PC-9 (cell line): ENCODE results near the gene CEP89. TPM values are rescaled to one million over a fixed set of nuclear protein-coding genes. Genes with fewer than 3 reads are reported as not detected.

Experiments
- BruUV-seq: library from RNA; stranded (reverse); fragments of 400-500 nt; replicated peaks from 2 replicates; lab custom pipeline; 2021; lab: Mats Ljungman, UMichigan
- CTCF ChIA-PET: fragments of 300-600 bp; sonication (Branson Sonifier 250); formaldehyde crosslinking; loops from one replicate; lab custom pipeline; 2022; ENCODE audit warnings: antibody characterized with exemption; lab: Charles Lee
- POLR2A ChIA-PET: fragments of 300-600 bp; sonication (Branson Sonifier 250); formaldehyde crosslinking; loops from one replicate; lab custom pipeline; 2022; ENCODE audit warnings: antibody characterized with exemption; ENCODE audit not compliant: unreplicated experiment; lab: Charles Lee
- DNase-seq, 2 experiments: peaks; one replicate each; pipeline versions ENCODE4 v3.0.0 to v3.0.0-alpha.2; 2015 to 2022; ENCODE audit warnings: mixed read lengths in 1 of 2
- H2AFZ ChIP-seq: fragments of 200-600 bp; sonication (generic); 2 replicates; pipeline ENCODE4 v1.8.1; 2017; ENCODE audit warnings: antibody characterized with exemption
- H3F3A ChIP-seq: fragments of 200-600 bp; sonication (generic); 2 replicates; pipeline ENCODE4 v1.8.1; 2017; ENCODE audit warnings: antibody characterized with exemption, mild to moderate bottlenecking, low read depth; ENCODE audit not compliant: insufficient read depth
- H3K27ac ChIP-seq: fragments of 200-600 bp; sonication (generic); 2 replicates; pipeline ENCODE4 v1.6.1; 2016; ENCODE audit warnings: mixed run types
- H3K27me3 ChIP-seq: fragments of 200-600 bp; sonication (generic); 2 replicates; pipeline ENCODE4 v1.6.1; 2016; ENCODE audit warnings: low read depth, mixed run types; ENCODE audit not compliant: insufficient read depth
- H3K36me3 ChIP-seq: fragments of 200-600 bp; sonication (generic); 2 replicates; pipeline ENCODE4 v1.6.1; 2016; ENCODE audit warnings: low read depth, mixed run types
- H3K4me1 ChIP-seq: fragments of 200-600 bp; sonication (generic); replicated peaks from 2 replicates; pipeline ENCODE4 v1.6.1; 2016; ENCODE audit warnings: mixed run types; ENCODE audit not compliant: insufficient read depth
- H3K4me2 ChIP-seq: fragments of 200-600 bp; sonication (generic); 2 replicates; pipeline ENCODE4 v1.6.1; 2017; ENCODE audit warnings: mixed run types
- H3K4me3 ChIP-seq: fragments of 200-600 bp; sonication (generic); 2 replicates; pipeline ENCODE4 v1.6.1; 2016; ENCODE audit warnings: mixed run types
- H3K79me2 ChIP-seq: fragments of 200-600 bp; sonication (generic); 2 replicates; pipeline ENCODE4 v1.6.1; 2017; ENCODE audit warnings: low read depth, mixed run types
- H3K9me2 ChIP-seq: fragments of 200-600 bp; sonication (generic); 2 replicates; pipeline ENCODE4 v1.8.1; 2017; ENCODE audit warnings: mild to moderate bottlenecking; ENCODE audit not compliant: insufficient read depth
- H3K9me3 ChIP-seq: fragments of 200-600 bp; sonication (generic); 2 replicates; pipeline ENCODE4 v1.8.1; 2016; ENCODE audit warnings: low read depth; ENCODE audit not compliant: insufficient read depth
- H4K20me1 ChIP-seq: fragments of 200-600 bp; sonication (generic); 2 replicates; pipeline ENCODE4 v1.8.1; 2017; ENCODE audit not compliant: insufficient read depth
- CTCF ChIP-seq: fragments of 200-600 bp; sonication (generic); conservative IDR thresholded peaks from 2 replicates; pipeline ENCODE4 v1.6.1; 2017; ENCODE audit warnings: mixed run types, antibody characterized with exemption, mild to moderate bottlenecking, moderate library complexity
- EZH2 ChIP-seq: fragments of 200-600 bp; sonication (generic); IDR thresholded peaks from 2 replicates; pipeline ENCODE4 v1.8.0; 2017; ENCODE audit warnings: antibody characterized with exemption, low read depth
- intact Hi-C: fragments of 100-400 bp; cut with micrococcal nuclease; formaldehyde crosslinking; loops from one replicate; pipeline ENCODE4 v1.10.0; 2022; ENCODE audit not compliant: unreplicated experiment
- total RNA-seq: library from RNA; stranded (reverse); gene quantifications from 2 replicates; pipeline ENCODE4 v1.2.3, GENCODE V29; 2021

CEP89 gene
- total RNA-seq, 1 experiment from 2014 or later, result 33.6 TPM

GRCh38 chr19:32874605-32875004, 97.2 kb downstream of the CEP89 start:
- Histone ChIP-seq H3K36me3 (no peaks in the 10 kb centered on the region), H3K79me2 (no peaks in the 10 kb centered on the region), H3K27me3 (no peaks in the 10 kb centered on the region), H3K4me3 (no peak overlapping the region), H3K4me1 (no peaks in the 10 kb centered on the region), H2AFZ (no peak overlapping the region), H3K27ac (no peak overlapping the region), H3F3A (no peaks in the 10 kb centered on the region), H4K20me1 (no peaks in the 10 kb centered on the region), H3K4me2 (no peak overlapping the region), H3K9me2 (no peaks in the 10 kb centered on the region), H3K9me3 (no peaks in the 10 kb centered on the region)
- DNase-seq, result no peak
- ChIA-PET POLR2A (no interaction called here), CTCF (no interaction called here)
- no TSS peak for BruUV-seq
- TF ChIP-seq EZH2, result no peak
- intact Hi-C loops, result no loop called here

GRCh38 chr19:32873247-32873959, 98.4 kb downstream of the CEP89 start:
- H3K9me2 ChIP-seq, result no peaks in the 10 kb centered on the region
- BruUV-seq, result no TSS peak
- H3K4me2 ChIP-seq, result no peak overlapping the region
- H3K36me3 ChIP-seq, result no peaks in the 10 kb centered on the region
- H3K9me3 ChIP-seq, result no peaks in the 10 kb centered on the region
- CTCF ChIA-PET, result interaction anchor here (0.6 kb wide), 1 partner anchor 866 kb away, joined by 3 read pairs; no protein-coding TSS in a partner anchor
- H3K4me1 ChIP-seq, result no peaks in the 10 kb centered on the region
- H3K27me3 ChIP-seq, result no peaks in the 10 kb centered on the region
- POLR2A ChIA-PET, result no interaction called here
- H4K20me1 ChIP-seq, result no peaks in the 10 kb centered on the region
- DNase-seq, result no peak
- TF ChIP-seq CTCF (no peak), EZH2 (no peak)
- intact Hi-C loops, result no loop called here
- no peak overlapping the region for H3K27ac ChIP-seq
- H3K79me2 ChIP-seq, result no peaks in the 10 kb centered on the region
- no peaks in the 10 kb centered on the region for H3F3A ChIP-seq
- H2AFZ ChIP-seq, result no peak overlapping the region
- no peak overlapping the region for H3K4me3 ChIP-seq

- intact Hi-C loops, result no loop called here
- no peak overlapping the region for H2AFZ ChIP-seq
- no peaks in the 10 kb centered on the region for H3K36me3 ChIP-seq
- H3K4me3 ChIP-seq, result no peak overlapping the region
- CTCF ChIA-PET, result no interaction called here
- H4K20me1 ChIP-seq, result no peaks in the 10 kb centered on the region
- H3F3A ChIP-seq, result no peaks in the 10 kb centered on the region
- H3K9me2 ChIP-seq, result no peaks in the 10 kb centered on the region
- H3K27me3 ChIP-seq, result no peaks in the 10 kb centered on the region
- H3K4me1 ChIP-seq, result no peaks in the 10 kb centered on the region
- POLR2A ChIA-PET, result no interaction called here
- TF ChIP-seq CTCF (no peak), EZH2 (no peak)
- H3K4me2 ChIP-seq, result no peak overlapping the region
- no peaks in the 10 kb centered on the region for H3K79me2 ChIP-seq
- BruUV-seq, result no TSS peak
- no peak for DNase-seq
- H3K9me3 ChIP-seq, result no peaks in the 10 kb centered on the region
- H3K27ac ChIP-seq, result no peak overlapping the region
These were observed 99.4 kb downstream of the CEP89 start for GRCh38 chr19:32872391-32872790.
